NT2/D1 (cell line): ENCODE data around the gene TMCC1.

Experiments
- YY1 ChIP-seq: IDR thresholded peaks from 2 replicates; pipeline ENCODE4 v1.6.1; 2011; ENCODE audit not compliant: insufficient read length, insufficient read depth
- ZNF274 ChIP-seq: IDR thresholded peaks from 2 replicates; pipeline ENCODE4 v1.6.1; 2011; ENCODE audit warnings: mild to moderate bottlenecking, low read depth, low read length

DNA sequence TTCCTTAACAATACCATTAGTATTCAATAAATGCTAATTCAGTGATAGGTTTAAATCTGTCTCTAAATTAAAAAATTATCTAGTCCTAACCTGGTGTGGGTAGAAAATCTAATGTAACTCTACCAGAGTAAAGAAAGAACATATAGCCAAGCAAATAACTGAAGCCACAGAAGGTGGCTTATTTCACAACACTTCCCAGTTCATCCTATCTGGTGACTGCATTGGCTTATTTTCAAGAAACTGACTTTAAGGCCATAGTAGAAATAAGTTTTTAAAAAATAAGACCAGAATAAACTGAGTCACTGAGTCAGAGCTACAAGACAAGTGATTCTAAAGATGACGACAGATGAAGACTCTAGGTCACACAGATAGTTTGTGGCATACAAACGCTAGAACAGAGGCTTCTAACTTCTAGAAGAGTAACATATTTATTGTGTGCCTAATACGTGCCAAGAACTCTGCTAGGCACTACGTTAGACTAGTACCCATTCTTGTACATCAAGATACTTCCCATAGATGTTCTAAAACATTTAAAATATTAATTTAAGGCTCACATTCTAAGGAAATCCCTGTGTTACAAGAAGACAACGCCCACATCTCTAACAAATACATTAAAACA, 25.9 kb downstream of the TMCC1 start:
- no peak for TF ChIP-seq YY1
- no peak for TF ChIP-seq ZNF274
